ENCODE data around the gene CCSER1. TPM values are rescaled to one million over a fixed set of nuclear protein-coding genes. Genes with fewer than 3 reads are reported as not detected.
"Not testable (repeated sequence)": the region's sequence is repeated elsewhere in the genome, so short reads cannot be mapped to it uniquely, and the experiment has no call there.

Gene CCSER1
- total and polyA plus RNA-seq, 2 experiments from 2014 or later, result 2.9 to 3.4 TPM

DNA sequence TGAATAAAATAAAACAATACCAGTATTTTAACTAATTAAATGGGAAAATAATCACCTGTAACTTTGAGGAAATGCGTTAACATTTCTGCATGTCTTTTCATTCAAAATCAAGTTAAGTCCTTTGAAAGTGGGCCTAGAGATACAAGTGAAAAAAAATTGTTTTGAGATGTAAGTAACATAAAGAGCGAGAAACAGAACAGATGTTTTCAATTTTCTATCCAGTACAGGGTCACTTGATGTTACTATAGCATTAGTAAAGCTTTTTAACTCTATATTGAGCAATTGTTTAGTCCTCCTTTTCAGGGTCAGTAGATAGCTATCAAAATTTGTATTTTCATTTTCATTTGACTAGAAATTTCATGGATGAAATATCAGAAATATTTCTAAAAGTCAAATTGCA is 761.4 kb downstream of the CCSER1 start (continued):
- no peak for TF ChIP-seq STAT1 (IDR thresholded peaks at IDR 0.05; ENCODE audit: unreplicated experiment)

DNA sequence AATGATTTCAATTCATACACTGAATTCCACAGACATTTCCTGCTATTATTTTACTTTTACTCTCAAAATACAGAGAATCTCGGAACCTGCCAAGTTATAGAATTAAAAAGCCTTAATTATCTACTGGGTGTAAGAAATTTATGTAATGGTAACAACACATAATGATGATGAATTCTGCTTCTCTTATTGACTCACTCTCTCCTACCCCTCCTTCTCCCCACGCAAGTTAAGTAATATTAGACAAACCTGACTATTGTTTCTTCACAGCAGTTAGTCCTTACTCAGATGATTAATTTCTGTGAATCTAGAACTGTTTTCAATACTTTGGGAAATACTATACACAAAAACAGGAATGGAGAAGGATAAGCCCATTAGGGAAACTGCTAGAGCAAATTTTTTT is 762.0 kb downstream of the CCSER1 start:
- no peak overlapping the region for H2AFZ ChIP-seq
- H3K4me2 ChIP-seq, result no peak overlapping the region
- Mint-ChIP-seq H3K36me3 (ENCODE audit: low read depth) (no peaks in the 10 kb centered on the region), H3K4me3 (no peak overlapping the region), H3K9me3 (no peaks in the 10 kb centered on the region), H3K27me3 (ENCODE audit: insufficient read depth, low read depth, poor library complexity) (peaks cover 2% of the 10 kb centered on the region), H3K27ac (no peak overlapping the region), H3K4me1 (peaks cover 8% of the 10 kb centered on the region)
- DNase-seq (ENCODE audit: low spot score) (no peak), ATAC-seq (no peak)
- no peak for TF ChIP-seq EZH2phosphoT487 (IDR thresholded peaks at IDR 0.05; ENCODE audit: unreplicated experiment)
- TF ChIP-seq, protein P1, sequence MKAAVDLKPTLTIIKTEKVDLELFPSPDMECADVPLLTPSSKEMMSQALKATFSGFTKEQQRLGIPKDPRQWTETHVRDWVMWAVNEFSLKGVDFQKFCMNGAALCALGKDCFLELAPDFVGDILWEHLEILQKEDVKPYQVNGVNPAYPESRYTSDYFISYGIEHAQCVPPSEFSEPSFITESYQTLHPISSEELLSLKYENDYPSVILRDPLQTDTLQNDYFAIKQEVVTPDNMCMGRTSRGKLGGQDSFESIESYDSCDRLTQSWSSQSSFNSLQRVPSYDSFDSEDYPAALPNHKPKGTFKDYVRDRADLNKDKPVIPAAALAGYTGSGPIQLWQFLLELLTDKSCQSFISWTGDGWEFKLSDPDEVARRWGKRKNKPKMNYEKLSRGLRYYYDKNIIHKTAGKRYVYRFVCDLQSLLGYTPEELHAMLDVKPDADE (IDR thresholded peaks at IDR 0.05), result no peak
- TF ChIP-seq, protein P2, sequence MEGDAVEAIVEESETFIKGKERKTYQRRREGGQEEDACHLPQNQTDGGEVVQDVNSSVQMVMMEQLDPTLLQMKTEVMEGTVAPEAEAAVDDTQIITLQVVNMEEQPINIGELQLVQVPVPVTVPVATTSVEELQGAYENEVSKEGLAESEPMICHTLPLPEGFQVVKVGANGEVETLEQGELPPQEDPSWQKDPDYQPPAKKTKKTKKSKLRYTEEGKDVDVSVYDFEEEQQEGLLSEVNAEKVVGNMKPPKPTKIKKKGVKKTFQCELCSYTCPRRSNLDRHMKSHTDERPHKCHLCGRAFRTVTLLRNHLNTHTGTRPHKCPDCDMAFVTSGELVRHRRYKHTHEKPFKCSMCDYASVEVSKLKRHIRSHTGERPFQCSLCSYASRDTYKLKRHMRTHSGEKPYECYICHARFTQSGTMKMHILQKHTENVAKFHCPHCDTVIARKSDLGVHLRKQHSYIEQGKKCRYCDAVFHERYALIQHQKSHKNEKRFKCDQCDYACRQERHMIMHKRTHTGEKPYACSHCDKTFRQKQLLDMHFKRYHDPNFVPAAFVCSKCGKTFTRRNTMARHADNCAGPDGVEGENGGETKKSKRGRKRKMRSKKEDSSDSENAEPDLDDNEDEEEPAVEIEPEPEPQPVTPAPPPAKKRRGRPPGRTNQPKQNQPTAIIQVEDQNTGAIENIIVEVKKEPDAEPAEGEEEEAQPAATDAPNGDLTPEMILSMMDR (conservative IDR thresholded peaks at IDR 0.05; ENCODE audit: low read depth in 2 of 2), result no peak
- TF ChIP-seq, protein P3, sequence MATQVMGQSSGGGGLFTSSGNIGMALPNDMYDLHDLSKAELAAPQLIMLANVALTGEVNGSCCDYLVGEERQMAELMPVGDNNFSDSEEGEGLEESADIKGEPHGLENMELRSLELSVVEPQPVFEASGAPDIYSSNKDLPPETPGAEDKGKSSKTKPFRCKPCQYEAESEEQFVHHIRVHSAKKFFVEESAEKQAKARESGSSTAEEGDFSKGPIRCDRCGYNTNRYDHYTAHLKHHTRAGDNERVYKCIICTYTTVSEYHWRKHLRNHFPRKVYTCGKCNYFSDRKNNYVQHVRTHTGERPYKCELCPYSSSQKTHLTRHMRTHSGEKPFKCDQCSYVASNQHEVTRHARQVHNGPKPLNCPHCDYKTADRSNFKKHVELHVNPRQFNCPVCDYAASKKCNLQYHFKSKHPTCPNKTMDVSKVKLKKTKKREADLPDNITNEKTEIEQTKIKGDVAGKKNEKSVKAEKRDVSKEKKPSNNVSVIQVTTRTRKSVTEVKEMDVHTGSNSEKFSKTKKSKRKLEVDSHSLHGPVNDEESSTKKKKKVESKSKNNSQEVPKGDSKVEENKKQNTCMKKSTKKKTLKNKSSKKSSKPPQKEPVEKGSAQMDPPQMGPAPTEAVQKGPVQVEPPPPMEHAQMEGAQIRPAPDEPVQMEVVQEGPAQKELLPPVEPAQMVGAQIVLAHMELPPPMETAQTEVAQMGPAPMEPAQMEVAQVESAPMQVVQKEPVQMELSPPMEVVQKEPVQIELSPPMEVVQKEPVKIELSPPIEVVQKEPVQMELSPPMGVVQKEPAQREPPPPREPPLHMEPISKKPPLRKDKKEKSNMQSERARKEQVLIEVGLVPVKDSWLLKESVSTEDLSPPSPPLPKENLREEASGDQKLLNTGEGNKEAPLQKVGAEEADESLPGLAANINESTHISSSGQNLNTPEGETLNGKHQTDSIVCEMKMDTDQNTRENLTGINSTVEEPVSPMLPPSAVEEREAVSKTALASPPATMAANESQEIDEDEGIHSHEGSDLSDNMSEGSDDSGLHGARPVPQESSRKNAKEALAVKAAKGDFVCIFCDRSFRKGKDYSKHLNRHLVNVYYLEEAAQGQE (IDR thresholded peaks at IDR 0.05; ENCODE audit: unreplicated experiment), result no peak
- no peak for TF ChIP-seq ZNF331 (CRISPR knock-in tag; IDR thresholded peaks at IDR 0.05; ENCODE audit: low read depth)
- TF ChIP-seq CREB1 (CRISPR knock-in tag; IDR thresholded peaks at IDR 0.05; ENCODE audit: low read depth), result no peak
- TF ChIP-seq EZH2 (IDR thresholded peaks at IDR 0.05; ENCODE audit: low read depth, unreplicated experiment), result no peak
- TF ChIP-seq STAT1 (IDR thresholded peaks at IDR 0.05; ENCODE audit: unreplicated experiment), result no peak
- no peak for TF ChIP-seq ZNF114 (CRISPR knock-in tag; IDR thresholded peaks at IDR 0.05)
- TF ChIP-seq JUNB (IDR thresholded peaks at IDR 0.05; ENCODE audit: unreplicated experiment), result no peak
- no peaks in the 10 kb centered on the region for H3K36me3 ChIP-seq (ENCODE audit: insufficient read depth)
- no peaks in the 10 kb centered on the region for H3F3A ChIP-seq (replicated peaks; ENCODE audit: low read depth)
- H3K4me3 ChIP-seq, result no peak overlapping the region
- H3K27ac ChIP-seq (ENCODE audit: low read depth), result no peak overlapping the region
- no peaks in the 10 kb centered on the region for H4K20me1 ChIP-seq (replicated peaks; ENCODE audit: insufficient read depth)
- no peaks in the 10 kb centered on the region for H3K79me2 ChIP-seq (replicated peaks; ENCODE audit: insufficient read depth)
- peaks cover 3% of the 10 kb centered on the region; the same call in 1 of the 2 replicates for H3K4me1 ChIP-seq (ENCODE audit: insufficient read depth)
- H3K9me2 ChIP-seq (ENCODE audit: insufficient read depth), result no peaks in the 10 kb centered on the region
- no peaks in the 10 kb centered on the region for H3K27me3 ChIP-seq (ENCODE audit: insufficient read depth)

DNA sequence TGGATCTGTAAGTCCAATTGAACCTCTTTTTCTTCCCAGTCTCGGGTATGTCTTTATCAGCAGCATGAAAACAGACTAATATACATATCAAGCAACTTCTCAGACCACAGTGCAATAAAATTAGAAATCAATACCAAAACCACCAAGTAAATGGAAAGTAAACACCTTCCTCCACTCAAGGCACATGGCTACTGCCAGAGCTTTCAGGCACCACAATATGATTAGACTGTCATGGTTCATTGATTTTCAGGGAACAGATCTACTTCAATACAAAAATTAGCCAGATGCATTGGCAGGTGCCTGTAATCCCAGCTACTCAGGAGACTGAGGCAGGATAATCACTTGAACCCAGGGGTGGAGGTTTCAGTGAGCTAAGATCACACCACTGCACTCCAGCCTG is 776.2 kb downstream of the CCSER1 start:
- not testable (repeated sequence) for ATAC-seq; H3K79me2 ChIP-seq (replicated peaks; ENCODE audit: insufficient read depth); H3K27me3 Mint-ChIP-seq (ENCODE audit: insufficient read depth, low read depth, poor library complexity); H3F3A ChIP-seq (replicated peaks; ENCODE audit: low read depth); H3K27ac Mint-ChIP-seq; H4K20me1 ChIP-seq (replicated peaks; ENCODE audit: insufficient read depth); H3K9me2 ChIP-seq (ENCODE audit: insufficient read depth); H2AFZ ChIP-seq; H3K36me3 ChIP-seq (ENCODE audit: insufficient read depth); H3K27ac ChIP-seq (ENCODE audit: low read depth); H3K4me3 Mint-ChIP-seq; H3K4me3 ChIP-seq; H3K27me3 ChIP-seq (ENCODE audit: insufficient read depth); H3K4me2 ChIP-seq; DNase-seq (ENCODE audit: low spot score)
- Mint-ChIP-seq H3K4me1 (peaks cover 29% of the 10 kb centered on the region), H3K36me3 (ENCODE audit: low read depth) (peaks cover 12% of the 10 kb centered on the region; the same call in 2 of the 3 replicates), H3K9me3 (peaks cover 15% of the 10 kb centered on the region; the same call in 1 of the 3 replicates)
- H3K4me1 ChIP-seq (ENCODE audit: insufficient read depth), result peaks cover 18% of the 10 kb centered on the region
